ENCODE data around the gene SH3GL3.

DNA sequence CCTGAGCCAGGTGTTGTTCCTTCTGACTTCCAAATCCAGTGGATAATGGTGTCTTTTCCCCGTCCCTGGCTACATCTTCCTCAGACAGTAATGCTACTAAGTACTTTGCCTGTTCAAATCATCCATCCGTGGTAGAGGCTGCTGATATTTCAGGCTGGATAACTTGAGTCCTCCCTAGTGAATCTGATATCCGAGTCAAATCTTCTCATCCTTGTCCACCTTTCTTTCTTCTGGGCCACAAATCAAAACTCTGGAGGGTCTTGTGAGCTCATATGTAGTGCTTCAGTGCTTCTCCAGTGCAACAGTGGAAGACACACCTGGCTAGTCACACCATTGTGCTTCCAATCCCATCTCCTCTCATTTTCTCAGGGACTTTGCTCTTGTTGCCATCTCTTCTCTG, 11.2 kb downstream of the SH3GL3 start:
- TF ChIP-seq CHD1 (IDR thresholded peaks at IDR 0.05; ENCODE audit: low read depth, low read length) (no peak), BHLHE40 (IDR thresholded peaks at IDR 0.05; ENCODE audit: low read depth, low read length) (no peak), RAD21 (IDR thresholded peaks at IDR 0.05; ENCODE audit: low read length) (no peak), POLR2A (IDR thresholded peaks at IDR 0.05; ENCODE audit: low read depth, low read length) (no peak), RFX5 (IDR thresholded peaks at IDR 0.05; ENCODE audit: low read depth, low read length) (no peak), SMC3 (IDR thresholded peaks at IDR 0.05; ENCODE audit: low read depth, low read length) (no peak), MAZ (IDR thresholded peaks at IDR 0.05; ENCODE audit: borderline replicate concordance, low read depth, low read length) (no peak), CEBPB (IDR thresholded peaks at IDR 0.05; ENCODE audit: low read depth, low read length) (no peak)
- TF ChIP-seq, protein P1, sequence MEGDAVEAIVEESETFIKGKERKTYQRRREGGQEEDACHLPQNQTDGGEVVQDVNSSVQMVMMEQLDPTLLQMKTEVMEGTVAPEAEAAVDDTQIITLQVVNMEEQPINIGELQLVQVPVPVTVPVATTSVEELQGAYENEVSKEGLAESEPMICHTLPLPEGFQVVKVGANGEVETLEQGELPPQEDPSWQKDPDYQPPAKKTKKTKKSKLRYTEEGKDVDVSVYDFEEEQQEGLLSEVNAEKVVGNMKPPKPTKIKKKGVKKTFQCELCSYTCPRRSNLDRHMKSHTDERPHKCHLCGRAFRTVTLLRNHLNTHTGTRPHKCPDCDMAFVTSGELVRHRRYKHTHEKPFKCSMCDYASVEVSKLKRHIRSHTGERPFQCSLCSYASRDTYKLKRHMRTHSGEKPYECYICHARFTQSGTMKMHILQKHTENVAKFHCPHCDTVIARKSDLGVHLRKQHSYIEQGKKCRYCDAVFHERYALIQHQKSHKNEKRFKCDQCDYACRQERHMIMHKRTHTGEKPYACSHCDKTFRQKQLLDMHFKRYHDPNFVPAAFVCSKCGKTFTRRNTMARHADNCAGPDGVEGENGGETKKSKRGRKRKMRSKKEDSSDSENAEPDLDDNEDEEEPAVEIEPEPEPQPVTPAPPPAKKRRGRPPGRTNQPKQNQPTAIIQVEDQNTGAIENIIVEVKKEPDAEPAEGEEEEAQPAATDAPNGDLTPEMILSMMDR (conservative IDR thresholded peaks at IDR 0.05; ENCODE audit: low read depth, low read length), result no peak
